ENCODE results near the gene HABP2. TPM values are rescaled to one million over a fixed set of nuclear protein-coding genes. Genes with fewer than 3 reads are reported as not detected.
A peak's percentile ranks its signal among the peaks of the same experiment; 100 is the strongest.

The HABP2 gene
- total RNA-seq, 1 experiment from 2014 or later, result 0.09 TPM

GRCh38 chr10:113617086-113617485, 64.2 kb downstream of the HABP2 start:
- TF ChIP-seq ZBTB21 (CRISPR knock-in tag; IDR thresholded peaks at IDR 0.05; ENCODE audit: borderline replicate concordance), result no peak
- no peak for TF ChIP-seq JAZF1 (CRISPR knock-in tag; IDR thresholded peaks at IDR 0.05)
- TF ChIP-seq FOXJ3 (CRISPR knock-in tag; IDR thresholded peaks at IDR 0.05; ENCODE audit: borderline replicate concordance), result no peak
- no peak for TF ChIP-seq ZNF317 (CRISPR knock-in tag; IDR thresholded peaks at IDR 0.05; ENCODE audit: borderline replicate concordance, low read depth)
- no peak for TF ChIP-seq ATF3 (CRISPR knock-in tag; conservative IDR thresholded peaks at IDR 0.05)
- TF ChIP-seq, protein P1, sequence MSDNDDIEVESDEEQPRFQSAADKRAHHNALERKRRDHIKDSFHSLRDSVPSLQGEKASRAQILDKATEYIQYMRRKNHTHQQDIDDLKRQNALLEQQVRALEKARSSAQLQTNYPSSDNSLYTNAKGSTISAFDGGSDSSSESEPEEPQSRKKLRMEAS (CRISPR knock-in tag; IDR thresholded peaks at IDR 0.05), result no peak
- TF ChIP-seq NR3C1 (CRISPR knock-in tag; conservative IDR thresholded peaks at IDR 0.05; ENCODE audit: low read depth), result no peak
- TF ChIP-seq CDX4 (CRISPR knock-in tag; IDR thresholded peaks at IDR 0.05; ENCODE audit: borderline replicate concordance), result no peak
- no peak for TF ChIP-seq RORB (CRISPR knock-in tag; IDR thresholded peaks at IDR 0.05)
- no peak for TF ChIP-seq ZNF121 (CRISPR knock-in tag; IDR thresholded peaks at IDR 0.05)
- no peak for TF ChIP-seq AR (CRISPR knock-in tag; IDR thresholded peaks at IDR 0.05)
- TF ChIP-seq STAT6 (CRISPR knock-in tag; conservative IDR thresholded peaks at IDR 0.05; ENCODE audit: low read depth), result no peak
- no peak for TF ChIP-seq GABPB1 (CRISPR knock-in tag; IDR thresholded peaks at IDR 0.05)
- no peak for TF ChIP-seq USF1 (CRISPR knock-in tag; IDR thresholded peaks at IDR 0.05)
- TF ChIP-seq, protein P2, sequence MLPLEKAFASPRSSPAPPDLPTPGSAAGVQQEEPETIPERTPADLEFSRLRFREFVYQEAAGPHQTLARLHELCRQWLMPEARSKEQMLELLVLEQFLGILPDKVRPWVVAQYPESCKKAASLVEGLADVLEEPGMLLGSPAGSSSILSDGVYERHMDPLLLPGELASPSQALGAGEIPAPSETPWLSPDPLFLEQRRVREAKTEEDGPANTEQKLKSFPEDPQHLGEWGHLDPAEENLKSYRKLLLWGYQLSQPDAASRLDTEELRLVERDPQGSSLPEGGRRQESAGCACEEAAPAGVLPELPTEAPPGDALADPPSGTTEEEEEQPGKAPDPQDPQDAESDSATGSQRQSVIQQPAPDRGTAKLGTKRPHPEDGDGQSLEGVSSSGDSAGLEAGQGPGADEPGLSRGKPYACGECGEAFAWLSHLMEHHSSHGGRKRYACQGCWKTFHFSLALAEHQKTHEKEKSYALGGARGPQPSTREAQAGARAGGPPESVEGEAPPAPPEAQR (CRISPR knock-in tag; IDR thresholded peaks at IDR 0.05), result no peak
- ATAC-seq (peak; percentile 74), DNase-seq (ENCODE audit: low spot score) (peak; percentile 50)
- ChIA-PET CTCF (interaction anchor here (1.2 to 2.7 kb wide), 8 partner anchors 9 to 89 kb away, joined by 3 to 15 read pairs (median 5); no protein-coding TSS in a partner anchor), POLR2A (interaction anchor here (0.6 kb wide), 1 partner anchor 86 kb away, joined by 4 read pairs; no protein-coding TSS in a partner anchor)
- H3K9me3 Mint-ChIP-seq, result no peaks in the 10 kb centered on the region
- peak overlapping the region; percentile 61 for H3K27ac Mint-ChIP-seq
- H3K36me3 Mint-ChIP-seq, result no peaks in the 10 kb centered on the region
- H3K4me3 Mint-ChIP-seq, result peak overlapping the region; percentile 59
- H3K27me3 Mint-ChIP-seq (ENCODE audit: low read depth), result peaks cover 33% of the 10 kb centered on the region
- peaks cover 74% of the 10 kb centered on the region for H3K4me1 Mint-ChIP-seq

DNA sequence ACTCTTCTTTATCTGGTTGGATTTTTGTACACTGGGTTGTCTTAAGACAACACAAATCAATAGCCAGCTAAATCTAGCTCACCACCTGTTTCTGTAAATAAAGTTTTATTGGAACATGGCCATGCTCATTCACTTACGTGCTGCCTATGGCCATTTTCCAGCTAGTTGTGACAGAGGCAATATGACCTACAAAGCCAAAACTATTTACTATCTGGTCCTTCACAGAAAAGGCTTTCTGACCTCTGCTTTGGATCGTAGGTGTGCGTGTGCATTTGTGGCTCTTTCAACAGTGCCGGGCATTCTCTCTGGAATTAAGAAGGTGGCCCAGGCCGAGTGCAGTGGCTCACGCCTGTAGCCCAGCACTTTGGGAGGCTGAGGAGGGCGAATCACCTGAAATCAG, 65.5 kb downstream of the HABP2 start:
- H3K36me3 Mint-ChIP-seq, result no peaks in the 10 kb centered on the region
- TF ChIP-seq ZBTB21 (CRISPR knock-in tag; IDR thresholded peaks at IDR 0.05; ENCODE audit: borderline replicate concordance), result no peak
- no peak for TF ChIP-seq EMX1 (CRISPR knock-in tag; IDR thresholded peaks at IDR 0.05)
- no peak for TF ChIP-seq GTF2I (CRISPR knock-in tag; conservative IDR thresholded peaks at IDR 0.05)
- no peak for TF ChIP-seq KAT7 (CRISPR knock-in tag; IDR thresholded peaks at IDR 0.05; ENCODE audit: borderline replicate concordance)
- TF ChIP-seq E2F4 (CRISPR knock-in tag; IDR thresholded peaks at IDR 0.05; ENCODE audit: borderline replicate concordance, low read depth), result no peak
- TF ChIP-seq NFYB (CRISPR knock-in tag; conservative IDR thresholded peaks at IDR 0.05; ENCODE audit: low read depth), result no peak
- TF ChIP-seq, protein P3, sequence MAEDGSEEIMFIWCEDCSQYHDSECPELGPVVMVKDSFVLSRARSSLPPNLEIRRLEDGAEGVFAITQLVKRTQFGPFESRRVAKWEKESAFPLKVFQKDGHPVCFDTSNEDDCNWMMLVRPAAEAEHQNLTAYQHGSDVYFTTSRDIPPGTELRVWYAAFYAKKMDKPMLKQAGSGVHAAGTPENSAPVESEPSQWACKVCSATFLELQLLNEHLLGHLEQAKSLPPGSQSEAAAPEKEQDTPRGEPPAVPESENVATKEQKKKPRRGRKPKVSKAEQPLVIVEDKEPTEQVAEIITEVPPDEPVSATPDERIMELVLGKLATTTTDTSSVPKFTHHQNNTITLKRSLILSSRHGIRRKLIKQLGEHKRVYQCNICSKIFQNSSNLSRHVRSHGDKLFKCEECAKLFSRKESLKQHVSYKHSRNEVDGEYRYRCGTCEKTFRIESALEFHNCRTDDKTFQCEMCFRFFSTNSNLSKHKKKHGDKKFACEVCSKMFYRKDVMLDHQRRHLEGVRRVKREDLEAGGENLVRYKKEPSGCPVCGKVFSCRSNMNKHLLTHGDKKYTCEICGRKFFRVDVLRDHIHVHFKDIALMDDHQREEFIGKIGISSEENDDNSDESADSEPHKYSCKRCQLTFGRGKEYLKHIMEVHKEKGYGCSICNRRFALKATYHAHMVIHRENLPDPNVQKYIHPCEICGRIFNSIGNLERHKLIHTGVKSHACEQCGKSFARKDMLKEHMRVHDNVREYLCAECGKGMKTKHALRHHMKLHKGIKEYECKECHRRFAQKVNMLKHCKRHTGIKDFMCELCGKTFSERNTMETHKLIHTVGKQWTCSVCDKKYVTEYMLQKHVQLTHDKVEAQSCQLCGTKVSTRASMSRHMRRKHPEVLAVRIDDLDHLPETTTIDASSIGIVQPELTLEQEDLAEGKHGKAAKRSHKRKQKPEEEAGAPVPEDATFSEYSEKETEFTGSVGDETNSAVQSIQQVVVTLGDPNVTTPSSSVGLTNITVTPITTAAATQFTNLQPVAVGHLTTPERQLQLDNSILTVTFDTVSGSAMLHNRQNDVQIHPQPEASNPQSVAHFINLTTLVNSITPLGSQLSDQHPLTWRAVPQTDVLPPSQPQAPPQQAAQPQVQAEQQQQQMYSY (CRISPR knock-in tag; IDR thresholded peaks at IDR 0.05), result no peak

More for the DNA sequence above, 65.5 kb downstream of the HABP2 start:
- DNase-seq (ENCODE audit: low spot score) (no peak), ATAC-seq (no peak)
- H3K9me3 Mint-ChIP-seq, result no peaks in the 10 kb centered on the region
- no peak overlapping the region for H3K27ac Mint-ChIP-seq
- H3K4me1 Mint-ChIP-seq, result peaks cover 70% of the 10 kb centered on the region
- H3K4me3 Mint-ChIP-seq, result no peak overlapping the region
- POLR2A ChIA-PET, result no interaction called here
- peaks cover 24% of the 10 kb centered on the region for H3K27me3 Mint-ChIP-seq (ENCODE audit: low read depth)
- CTCF ChIA-PET, result no interaction called here

Measured in WTC11 (cell line).